SJCRH30 (cell line): ENCODE measurements around the gene TPRA1. TPM values are rescaled to one million over a fixed set of nuclear protein-coding genes. Genes with fewer than 3 reads are reported as not detected.
"Not testable (repeated sequence)": the region's sequence is repeated elsewhere in the genome, so short reads cannot be mapped to it uniquely, and the experiment has no call there.

Source experiments
- DNase-seq, 2 experiments: peaks; one replicate each; pipeline ENCODE4 v3.0.0-alpha.2; 2015 to 2020
- H3K27ac ChIP-seq: fragments of 250-450 bp; sonication (Bioruptor Pico); 2 replicates; pipeline ENCODE4 v1.5.1; 2020; ENCODE audit warnings: mild to moderate bottlenecking, moderate library complexity
- H3K27me3 ChIP-seq: fragments of 250-450 bp; sonication (Bioruptor Pico); 2 replicates; pipeline ENCODE4 v1.5.1; 2020; ENCODE audit warnings: mild to moderate bottlenecking, moderate library complexity
- H3K36me3 ChIP-seq: fragments of 250-450 bp; sonication (Bioruptor Pico); 2 replicates; pipeline ENCODE4 v1.5.1; 2020; ENCODE audit warnings: mild to moderate bottlenecking, moderate library complexity
- H3K4me1 ChIP-seq: fragments of 250-450 bp; sonication (Bioruptor Pico); 2 replicates; pipeline ENCODE4 v1.5.1; 2020; ENCODE audit warnings: mild to moderate bottlenecking, moderate library complexity
- H3K4me3 ChIP-seq: fragments of 250-450 bp; sonication (Bioruptor Pico); 2 replicates; pipeline ENCODE4 v1.5.1; 2020; ENCODE audit warnings: mild to moderate bottlenecking, moderate library complexity
- H3K9me3 ChIP-seq: fragments of 250-450 bp; sonication (Bioruptor Pico); replicated peaks from 2 replicates; pipeline ENCODE4 v1.5.1; 2020; ENCODE audit warnings: mild to moderate bottlenecking, moderate library complexity
- total RNA-seq: library from RNA; depleted of rRNA; stranded (reverse); fragments of >200 nt; shearing (Covaris generic); gene quantifications from 2 replicates; pipeline ENCODE4 v1.2.3, GENCODE V29; 2014

TPRA1 gene
- total RNA-seq, 1 experiment from 2014 or later = 24.4 TPM

DNA sequence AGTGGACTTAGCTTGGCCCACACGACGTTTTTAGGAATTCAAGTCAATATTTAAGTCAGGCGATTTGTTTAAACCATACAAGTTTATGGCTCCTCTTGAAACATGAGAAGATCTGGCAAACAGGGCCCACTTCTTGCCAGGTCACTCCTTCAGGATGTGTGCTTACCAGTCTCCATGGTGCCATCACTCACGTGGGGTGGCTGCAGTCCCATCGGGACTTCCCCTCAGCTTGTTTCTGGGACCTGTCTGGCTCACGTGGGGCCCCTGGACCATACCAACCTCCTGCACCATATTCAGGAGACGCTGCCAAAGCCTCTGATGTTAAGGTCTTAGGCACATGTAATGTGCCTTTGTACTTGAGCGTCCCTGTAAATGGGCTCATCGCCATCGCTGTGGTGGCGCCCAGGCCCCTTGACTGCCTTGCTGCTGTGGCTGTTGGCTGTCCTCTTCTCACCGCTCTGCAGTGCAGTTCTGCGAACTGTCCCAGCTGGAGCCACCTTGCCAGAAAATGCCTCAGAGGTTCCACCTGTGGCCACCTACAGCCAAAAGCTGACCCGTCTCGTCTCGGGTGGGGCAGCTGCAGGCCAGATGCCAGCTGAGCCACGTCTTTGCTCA, 16.6 kb upstream of the TPRA1 start:
- no peak overlapping the region for H3K4me3 ChIP-seq
- H3K36me3 ChIP-seq = peaks cover 86% of the 10 kb centered on the region
- H3K4me1 ChIP-seq = no peaks in the 10 kb centered on the region
- H3K27me3 ChIP-seq = no peaks in the 10 kb centered on the region
- no peak for DNase-seq
- no peak overlapping the region for H3K27ac ChIP-seq
- no peaks in the 10 kb centered on the region for H3K9me3 ChIP-seq

DNA sequence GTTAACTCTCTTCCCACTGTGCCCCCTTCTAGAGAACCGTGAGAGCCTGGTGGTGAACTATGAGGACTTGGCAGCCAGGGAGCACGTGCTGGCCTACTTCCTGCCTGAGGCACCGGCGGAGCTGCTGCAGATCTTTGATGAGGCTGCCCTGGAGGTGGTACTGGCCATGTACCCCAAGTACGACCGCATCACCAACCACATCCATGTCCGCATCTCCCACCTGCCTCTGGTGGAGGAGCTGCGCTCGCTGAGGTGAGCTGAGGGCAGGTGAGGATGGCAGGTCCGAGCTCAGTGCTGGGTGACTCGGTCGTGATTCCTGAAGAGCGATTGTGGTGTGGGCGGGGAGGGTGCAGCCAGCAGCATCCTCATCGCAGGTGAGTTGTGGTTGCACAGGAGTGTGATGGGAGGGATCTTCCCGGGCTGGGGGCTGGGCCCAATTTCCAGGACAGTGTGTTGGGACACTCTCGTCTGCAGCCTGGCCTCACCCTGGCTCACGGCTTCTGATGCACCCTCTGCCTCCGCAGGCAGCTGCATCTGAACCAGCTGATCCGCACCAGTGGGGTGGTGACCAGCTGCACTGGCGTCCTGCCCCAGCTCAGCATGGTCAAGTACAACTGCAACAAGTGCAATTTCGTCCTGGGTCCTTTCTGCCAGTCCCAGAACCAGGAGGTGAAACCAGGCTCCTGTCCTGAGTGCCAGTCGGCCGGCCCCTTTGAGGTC, 15.7 kb upstream of the TPRA1 start:
- no peak for DNase-seq
- H3K36me3 ChIP-seq = peaks cover 89% of the 10 kb centered on the region
- H3K4me3 ChIP-seq = no peak overlapping the region
- H3K27me3 ChIP-seq = no peaks in the 10 kb centered on the region
- no peak overlapping the region for H3K27ac ChIP-seq
- no peaks in the 10 kb centered on the region for H3K4me1 ChIP-seq
- H3K9me3 ChIP-seq = no peaks in the 10 kb centered on the region

DNA sequence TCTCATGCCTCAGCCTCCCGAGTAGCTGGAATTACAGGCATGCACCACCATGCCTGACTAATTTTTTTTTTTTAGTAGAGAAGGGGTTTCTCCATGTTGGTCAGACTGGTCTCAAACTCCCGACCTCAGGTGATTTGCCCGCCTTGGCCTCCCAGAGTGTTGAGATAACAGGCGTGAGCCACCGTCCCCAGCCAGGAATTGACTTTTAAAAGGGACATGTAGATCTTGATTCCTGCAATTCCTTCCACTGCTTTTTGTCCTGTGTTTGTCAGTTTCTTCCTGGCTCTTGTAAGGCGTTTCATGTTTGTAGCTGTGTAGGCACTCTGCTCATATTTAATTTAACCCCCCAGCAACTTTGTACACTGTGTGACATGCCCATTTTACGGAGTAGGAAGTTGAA, 15.0 kb upstream of the TPRA1 start:
- not testable (repeated sequence) for H3K4me1 ChIP-seq, H3K4me3 ChIP-seq, DNase-seq, H3K27me3 ChIP-seq, H3K27ac ChIP-seq, H3K9me3 ChIP-seq
- H3K36me3 ChIP-seq = peaks cover 86% of the 10 kb centered on the region

DNA sequence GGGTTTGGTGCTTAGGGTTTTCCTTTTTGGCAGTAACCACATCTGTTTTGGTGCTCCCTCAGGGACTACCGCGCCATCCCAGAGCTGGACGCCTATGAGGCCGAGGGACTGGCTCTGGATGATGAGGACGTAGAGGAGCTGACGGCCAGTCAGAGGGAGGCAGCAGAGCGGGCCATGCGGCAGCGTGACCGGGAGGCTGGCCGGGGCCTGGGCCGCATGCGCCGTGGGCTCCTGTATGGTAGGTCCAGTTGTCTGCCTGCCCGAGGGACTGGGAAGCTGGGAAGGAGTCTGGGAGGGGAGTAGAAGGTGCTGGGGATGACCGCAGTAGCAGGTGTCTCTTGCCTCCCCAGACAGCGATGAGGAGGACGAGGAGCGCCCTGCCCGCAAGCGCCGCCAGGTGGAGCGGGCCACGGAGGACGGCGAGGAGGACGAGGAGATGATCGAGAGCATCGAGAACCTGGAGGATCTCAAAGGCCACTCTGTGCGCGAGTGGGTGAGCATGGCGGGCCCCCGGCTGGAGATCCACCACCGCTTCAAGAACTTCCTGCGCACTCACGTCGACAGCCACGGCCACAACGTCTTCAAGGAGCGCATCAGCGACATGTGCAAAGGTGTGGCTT, 14.1 kb upstream of the TPRA1 start:
- H3K36me3 ChIP-seq = peaks cover 87% of the 10 kb centered on the region
- H3K27me3 ChIP-seq = no peaks in the 10 kb centered on the region
- no peaks in the 10 kb centered on the region for H3K9me3 ChIP-seq
- H3K4me1 ChIP-seq = no peaks in the 10 kb centered on the region
- H3K4me3 ChIP-seq = no peak overlapping the region
- no peak overlapping the region for H3K27ac ChIP-seq
- DNase-seq = no peak

DNA sequence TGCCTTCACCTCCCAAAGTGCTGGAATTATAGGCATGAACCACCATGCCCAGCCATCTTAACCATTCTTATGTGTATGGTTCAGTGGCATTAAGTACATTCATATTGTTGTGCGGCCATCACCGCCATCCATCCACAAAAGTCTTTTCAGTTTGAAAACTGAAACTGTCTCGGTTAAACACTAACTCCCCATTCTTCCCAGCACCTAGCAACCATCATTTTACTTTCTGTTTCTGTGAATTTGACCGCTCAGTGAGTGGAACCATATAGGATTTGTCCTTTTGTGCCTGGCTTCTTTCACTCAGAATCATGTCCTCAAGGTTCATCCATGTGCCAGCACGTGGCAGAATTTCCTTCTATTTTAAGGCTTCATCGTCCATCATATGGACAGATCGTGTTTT, 13.5 kb upstream of the TPRA1 start:
- Histone ChIP-seq H3K9me3 (no peaks in the 10 kb centered on the region), H3K27ac (no peak overlapping the region), H3K27me3 (no peaks in the 10 kb centered on the region), H3K36me3 (peaks cover 87% of the 10 kb centered on the region), H3K4me3 (no peak overlapping the region), H3K4me1 (peaks cover 4% of the 10 kb centered on the region; the same call in 1 of the 2 replicates)
- DNase-seq = no peak

- no peak for DNase-seq
- peaks cover 56% of the 10 kb centered on the region for H3K36me3 ChIP-seq
- peaks cover 7% of the 10 kb centered on the region; the same call in 1 of the 2 replicates for H3K4me1 ChIP-seq
- H3K4me3 ChIP-seq = no peak overlapping the region
- no peaks in the 10 kb centered on the region for H3K9me3 ChIP-seq
- no peaks in the 10 kb centered on the region for H3K27me3 ChIP-seq
- no peak overlapping the region for H3K27ac ChIP-seq
These were observed 10.4 kb upstream of the TPRA1 start for GRCh38 chr3:127600749-127601456.

GRCh38 chr3:127598841-127599570, 8.5 kb upstream of the TPRA1 start:
- Histone ChIP-seq H3K9me3 (no peaks in the 10 kb centered on the region), H3K36me3 (peaks cover 38% of the 10 kb centered on the region), H3K27ac (peak overlapping the region; percentile 91), H3K4me3 (peak overlapping the region; percentile 79), H3K4me1 (peaks cover 7% of the 10 kb centered on the region; the same call in 1 of the 2 replicates), H3K27me3 (no peaks in the 10 kb centered on the region)
- DNase-seq = peak in 1 of 2 experiments; percentile 13

DNA sequence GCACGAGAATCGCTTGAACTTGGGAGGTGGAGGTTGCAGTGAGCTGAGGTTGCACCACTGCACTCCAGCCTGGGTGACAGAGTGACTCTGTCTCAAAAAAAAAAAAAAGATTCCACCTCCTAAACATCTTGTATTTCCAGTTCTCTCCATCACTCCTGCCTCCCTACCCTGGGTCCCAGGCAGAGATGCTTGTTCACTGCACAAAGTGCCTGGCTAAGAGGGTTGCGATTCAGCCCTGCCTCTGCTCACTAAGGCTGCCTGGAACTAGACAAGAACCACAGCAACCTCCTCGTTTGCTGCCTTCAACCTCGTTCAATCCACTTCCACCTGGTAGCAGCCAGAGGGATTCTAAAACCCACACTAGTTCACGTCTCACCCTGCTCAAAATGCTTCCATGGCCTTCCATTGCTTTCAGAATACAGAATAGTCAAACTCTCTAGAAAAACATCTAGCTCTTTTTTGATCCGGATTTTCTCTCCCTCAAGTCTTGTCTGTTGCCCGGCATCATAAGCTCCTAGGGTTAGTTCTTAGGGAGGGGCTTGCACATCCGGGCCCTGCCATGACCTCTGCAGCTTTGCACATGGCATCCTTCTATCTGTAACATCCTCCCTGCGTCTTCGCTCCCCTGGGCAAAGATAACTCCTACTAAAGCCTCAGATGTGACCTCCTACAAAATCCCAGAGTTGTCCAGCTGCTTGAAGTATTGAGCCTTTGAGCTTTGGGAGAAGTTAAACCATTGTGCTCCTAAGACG, 6.7 kb upstream of the TPRA1 start:
- no peaks in the 10 kb centered on the region for H3K9me3 ChIP-seq
- peaks cover 25% of the 10 kb centered on the region for H3K36me3 ChIP-seq
- DNase-seq = peak in 1 of 2 experiments; percentile 20
- H3K27me3 ChIP-seq = no peaks in the 10 kb centered on the region
- H3K4me1 ChIP-seq = peaks cover 7% of the 10 kb centered on the region; the same call in 1 of the 2 replicates
- H3K27ac ChIP-seq = no peak overlapping the region
- peak overlapping the region; percentile 79; the same call in 1 of the 2 replicates for H3K4me3 ChIP-seq

DNA sequence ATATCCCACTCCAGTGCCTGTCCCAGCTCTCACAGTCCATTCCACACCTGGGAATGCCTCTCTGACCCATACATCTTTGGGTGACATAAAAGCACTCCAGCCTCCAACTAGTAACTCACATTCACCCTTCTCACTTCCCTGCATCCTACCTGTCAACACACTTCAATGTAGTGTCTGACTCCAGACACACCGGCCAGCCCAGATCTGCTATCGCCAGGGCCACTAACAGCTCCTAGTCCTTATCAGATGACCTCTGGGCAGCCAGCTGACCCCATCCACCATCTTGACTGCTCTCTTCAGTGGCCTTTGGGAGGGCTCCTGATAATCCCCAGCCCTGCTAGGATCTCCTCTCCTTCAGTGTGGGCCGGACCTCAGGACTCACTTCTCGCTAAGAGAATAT, 4.8 kb upstream of the TPRA1 start:
- no peaks in the 10 kb centered on the region for H3K27me3 ChIP-seq

DNA sequence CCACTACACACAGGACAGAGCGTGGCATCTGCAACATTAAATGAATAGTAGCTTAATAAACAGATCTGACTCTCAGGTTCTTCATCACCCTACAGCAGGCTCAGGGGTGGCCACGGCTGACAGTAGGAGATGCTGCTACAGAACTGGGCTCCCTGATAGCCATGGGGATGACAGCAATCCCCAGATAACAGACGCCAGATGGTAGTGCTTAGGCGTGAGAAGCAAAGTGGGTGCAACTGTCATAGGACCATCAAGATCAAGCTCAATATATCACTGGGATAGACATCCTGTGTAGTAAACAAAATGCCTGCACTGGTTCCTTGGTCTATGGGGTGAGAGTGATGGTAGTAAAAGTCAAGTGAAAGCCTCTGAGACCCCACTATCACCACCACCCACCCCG, 2.6 kb upstream of the TPRA1 start:
- H3K27ac ChIP-seq = no peak overlapping the region
- no peak overlapping the region for H3K4me3 ChIP-seq
- no peaks in the 10 kb centered on the region for H3K36me3 ChIP-seq
- H3K9me3 ChIP-seq = no peaks in the 10 kb centered on the region
- H3K27me3 ChIP-seq = no peaks in the 10 kb centered on the region
- peaks cover 7% of the 10 kb centered on the region; the same call in 1 of the 2 replicates for H3K4me1 ChIP-seq
- DNase-seq = no peak

More for the DNA sequence above, 4.8 kb upstream of the TPRA1 start:
- no peak for DNase-seq
- Histone ChIP-seq H3K4me3 (no peak overlapping the region), H3K9me3 (no peaks in the 10 kb centered on the region), H3K4me1 (peaks cover 14% of the 10 kb centered on the region), H3K36me3 (peaks cover 12% of the 10 kb centered on the region), H3K27ac (no peak overlapping the region)

GRCh38 chr3:127590282-127590592, 296 bp downstream of the TPRA1 start:
- DNase-seq = peak in 1 of 2 experiments; percentile 35
- Histone ChIP-seq H3K4me1 (peaks cover 7% of the 10 kb centered on the region; the same call in 1 of the 2 replicates), H3K9me3 (no peaks in the 10 kb centered on the region), H3K36me3 (no peaks in the 10 kb centered on the region), H3K4me3 (peak overlapping the region; percentile 82), H3K27me3 (no peaks in the 10 kb centered on the region), H3K27ac (peak overlapping the region; percentile 70)

- no peaks in the 10 kb centered on the region for H3K9me3 ChIP-seq
- no peaks in the 10 kb centered on the region for H3K27me3 ChIP-seq
- DNase-seq = no peak
- peak overlapping the region; percentile 70 for H3K27ac ChIP-seq
- no peaks in the 10 kb centered on the region for H3K36me3 ChIP-seq
- peaks cover 7% of the 10 kb centered on the region; the same call in 1 of the 2 replicates for H3K4me1 ChIP-seq
- H3K4me3 ChIP-seq = peak overlapping the region; percentile 82
These were observed 792 bp downstream of the TPRA1 start for GRCh38 chr3:127589600-127590281.

DNA sequence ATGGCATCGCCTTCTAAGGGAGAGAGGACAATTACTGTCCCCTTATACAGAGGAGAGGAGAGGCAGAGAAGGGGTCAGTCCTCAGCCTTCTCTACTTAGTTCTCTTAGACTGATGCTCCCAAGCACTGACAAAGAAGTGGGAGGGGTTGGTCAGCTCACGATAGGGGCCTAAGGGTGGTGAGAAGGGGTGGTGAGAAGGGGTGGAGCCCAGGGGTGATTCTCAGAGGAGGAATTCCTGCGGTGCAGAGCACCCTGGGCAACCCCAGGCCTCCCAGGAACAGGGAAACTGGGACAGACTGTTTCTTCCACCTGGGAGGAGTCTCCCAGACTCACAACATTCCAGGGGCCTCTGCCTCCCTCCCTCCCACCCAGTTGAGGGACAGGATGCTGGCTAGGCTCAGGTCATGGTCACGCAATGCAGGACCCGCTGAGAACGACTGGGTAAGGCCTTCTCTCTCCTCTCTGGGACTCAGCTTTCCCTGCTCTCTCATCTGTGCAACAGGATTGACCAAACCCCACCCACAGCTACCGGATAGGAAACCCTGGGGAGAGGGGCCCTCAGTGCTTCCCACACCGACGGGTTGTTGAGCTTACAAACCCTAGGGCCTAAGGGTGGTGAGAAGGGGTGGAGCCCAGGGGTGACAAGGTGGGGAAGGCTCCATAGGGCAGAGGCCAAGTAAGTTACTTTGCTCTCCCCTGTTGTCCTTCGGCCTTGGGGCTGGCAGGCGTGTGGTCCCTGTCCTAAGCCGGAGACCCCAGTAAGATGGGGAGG, 1.5 kb downstream of the TPRA1 start:
- peak in 1 of 2 experiments; percentile 28 for DNase-seq
- no peaks in the 10 kb centered on the region for H3K36me3 ChIP-seq
- H3K27ac ChIP-seq = no peak overlapping the region
- peak overlapping the region; percentile 82 for H3K4me3 ChIP-seq
- no peaks in the 10 kb centered on the region for H3K27me3 ChIP-seq
- H3K4me1 ChIP-seq = peaks cover 7% of the 10 kb centered on the region; the same call in 1 of the 2 replicates
- H3K9me3 ChIP-seq = no peaks in the 10 kb centered on the region
